GM12864 (cell line): ENCODE measurements around the gene ZNF385B.

Experiments
- DNase-seq: peaks from one replicate; pipeline ENCODE4 v3.0.0-alpha.2; 2011; ENCODE audit warnings: low read depth
- H3K4me3 ChIP-seq: 2 replicates; pipeline ENCODE4 v1.5.1; 2011; ENCODE audit warnings: mild to moderate bottlenecking, low read depth, low read length, control low read depth
- TF ChIP-seq, protein P1 (sequence below): IDR thresholded peaks from 2 replicates; pipeline ENCODE4 v1.5.1; 2011; ENCODE audit warnings: low read depth, mild to moderate bottlenecking, moderate library complexity, low read length, control low read depth, inconsistent platforms; ENCODE audit errors: missing control alignments

Gene ZNF385B

DNA sequence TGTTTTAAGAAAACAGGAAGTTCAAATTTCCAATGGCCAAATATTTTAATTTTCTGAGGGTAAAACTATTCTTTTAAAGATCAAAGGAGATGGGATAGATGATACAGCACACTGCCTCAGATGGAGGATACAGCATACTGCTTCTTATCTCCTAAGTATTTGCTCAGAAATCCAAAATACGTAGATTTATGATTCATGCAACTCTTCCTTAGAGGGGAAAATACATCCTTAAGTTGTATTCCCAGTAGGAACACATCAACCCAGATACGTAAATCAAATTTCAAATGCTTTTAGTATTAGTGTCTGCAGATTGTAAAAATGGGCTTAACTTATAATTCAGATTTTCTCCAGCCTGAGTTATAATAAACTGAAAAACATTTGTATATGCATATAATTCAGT, 235.2 kb downstream of the ZNF385B start:
- TF ChIP-seq, protein P1, sequence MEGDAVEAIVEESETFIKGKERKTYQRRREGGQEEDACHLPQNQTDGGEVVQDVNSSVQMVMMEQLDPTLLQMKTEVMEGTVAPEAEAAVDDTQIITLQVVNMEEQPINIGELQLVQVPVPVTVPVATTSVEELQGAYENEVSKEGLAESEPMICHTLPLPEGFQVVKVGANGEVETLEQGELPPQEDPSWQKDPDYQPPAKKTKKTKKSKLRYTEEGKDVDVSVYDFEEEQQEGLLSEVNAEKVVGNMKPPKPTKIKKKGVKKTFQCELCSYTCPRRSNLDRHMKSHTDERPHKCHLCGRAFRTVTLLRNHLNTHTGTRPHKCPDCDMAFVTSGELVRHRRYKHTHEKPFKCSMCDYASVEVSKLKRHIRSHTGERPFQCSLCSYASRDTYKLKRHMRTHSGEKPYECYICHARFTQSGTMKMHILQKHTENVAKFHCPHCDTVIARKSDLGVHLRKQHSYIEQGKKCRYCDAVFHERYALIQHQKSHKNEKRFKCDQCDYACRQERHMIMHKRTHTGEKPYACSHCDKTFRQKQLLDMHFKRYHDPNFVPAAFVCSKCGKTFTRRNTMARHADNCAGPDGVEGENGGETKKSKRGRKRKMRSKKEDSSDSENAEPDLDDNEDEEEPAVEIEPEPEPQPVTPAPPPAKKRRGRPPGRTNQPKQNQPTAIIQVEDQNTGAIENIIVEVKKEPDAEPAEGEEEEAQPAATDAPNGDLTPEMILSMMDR, result no peak
- H3K4me3 ChIP-seq, result no peak overlapping the region
- DNase-seq, result no peak

DNA sequence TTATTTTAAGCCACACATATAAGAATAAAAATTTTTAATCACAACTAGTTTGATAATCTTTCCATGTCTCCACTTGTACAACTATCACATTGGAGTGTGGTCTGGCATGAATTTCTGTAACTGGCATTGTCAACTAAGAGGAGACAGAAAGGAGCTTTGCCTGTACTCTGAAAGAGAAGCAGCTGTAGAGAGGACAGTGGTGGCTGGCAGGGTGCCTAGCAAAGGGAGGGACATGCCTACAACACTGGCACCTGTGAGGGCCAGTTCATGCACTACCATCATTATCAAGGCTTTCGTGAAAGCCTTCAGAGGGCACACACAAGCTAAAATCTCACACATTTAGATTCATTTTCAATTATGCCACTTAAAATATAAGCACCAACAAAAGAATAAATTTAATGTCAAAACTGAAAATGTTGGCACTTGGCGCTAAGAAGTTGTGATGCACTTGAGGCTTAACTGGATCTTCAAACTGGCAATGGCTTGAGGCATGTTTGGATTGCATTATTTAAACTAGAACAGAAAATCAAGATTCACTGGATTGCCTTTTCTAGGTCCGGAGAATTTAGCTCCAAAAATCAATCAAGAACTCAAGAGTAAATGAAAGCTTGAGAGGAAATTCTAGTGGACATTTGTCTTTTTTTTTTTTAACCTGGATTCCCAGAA, 238.6 kb downstream of the ZNF385B start:
- DNase-seq, result no peak
- TF ChIP-seq, protein P1, result no peak
- no peak overlapping the region for H3K4me3 ChIP-seq

DNA sequence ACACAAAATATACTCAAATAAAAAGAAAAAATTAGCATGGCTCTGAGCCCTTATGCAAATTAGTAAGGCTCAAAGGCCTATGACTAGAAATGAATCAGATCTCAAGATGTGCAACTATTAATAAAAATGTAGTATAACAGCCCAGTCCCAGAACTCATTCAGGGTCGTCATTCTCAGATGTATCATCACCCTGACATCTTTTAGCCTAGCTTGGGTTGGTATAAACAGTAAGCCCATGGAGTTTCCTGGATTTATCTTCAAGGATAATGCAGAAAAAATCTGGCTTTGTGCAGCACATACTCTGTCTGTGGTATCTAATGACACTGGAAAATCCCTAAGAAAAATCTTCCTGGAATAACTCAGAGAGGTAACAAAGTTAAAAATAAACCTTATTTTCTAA, 239.3 kb downstream of the ZNF385B start:
- DNase-seq, result no peak
- no peak overlapping the region for H3K4me3 ChIP-seq
- TF ChIP-seq, protein P1, result no peak

GRCh38 chr2:179619947-179620467, 241.4 kb downstream of the ZNF385B start:
- TF ChIP-seq, protein P1, result no peak
- no peak for DNase-seq
- H3K4me3 ChIP-seq, result no peak overlapping the region

DNA sequence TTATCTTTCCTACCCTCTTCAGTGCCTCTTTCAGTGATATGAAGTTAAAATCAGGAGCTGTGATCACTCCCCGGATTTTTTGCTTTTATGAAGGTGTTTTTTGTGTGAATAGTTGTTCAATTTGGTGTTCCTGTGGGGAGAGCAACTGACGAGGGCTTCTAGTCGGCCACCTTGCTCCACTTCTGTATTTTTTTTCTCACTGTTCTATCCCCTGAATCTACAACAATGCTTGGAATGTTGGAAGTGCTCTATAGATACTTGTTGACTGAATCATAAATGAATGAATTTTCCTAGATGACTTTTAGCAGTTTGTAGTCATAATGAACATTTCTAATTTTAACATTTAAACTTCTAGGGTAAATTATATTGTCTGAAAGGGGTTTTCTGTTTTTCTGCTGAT, 247.3 kb downstream of the ZNF385B start:
- DNase-seq, result no peak
- H3K4me3 ChIP-seq, result no peak overlapping the region
- TF ChIP-seq, protein P1, result no peak

GRCh38 chr2:179613701-179614100, 247.7 kb downstream of the ZNF385B start:
- TF ChIP-seq, protein P1, result no peak
- no peak overlapping the region for H3K4me3 ChIP-seq
- DNase-seq, result no peak

DNA sequence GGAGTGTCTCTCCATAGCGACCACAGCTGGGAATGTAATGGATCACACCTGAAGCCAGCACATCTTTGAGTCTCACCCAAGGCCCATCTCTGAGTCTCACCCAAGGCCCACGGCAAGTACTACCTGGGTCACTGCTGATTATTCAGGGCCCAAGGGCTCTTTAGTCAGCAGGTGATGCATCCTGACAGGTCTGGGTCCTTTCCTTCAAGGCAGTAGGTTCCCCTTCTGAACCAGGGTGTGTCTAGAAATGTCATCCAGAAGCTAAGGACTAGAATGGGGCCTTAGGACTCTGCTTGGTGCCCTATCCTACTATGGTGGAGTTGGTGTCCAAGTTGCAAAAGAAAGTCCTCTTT, 248.1 kb downstream of the ZNF385B start:
- no peak for DNase-seq
- TF ChIP-seq, protein P1, result no peak
- no peak overlapping the region for H3K4me3 ChIP-seq
